Right lobe of liver (tissue), 4 donors: Measurements from ENCODE around the gene LZTR1.

Experiments
- CTCF ChIP-seq, 4 donors: fragments of 200-600 bp in 3 of 4; fragments of 450-650 bp in 1 of 4; IDR thresholded peaks; one replicate each; pipeline versions ENCODE4 v1.5.1 to v1.8.0; 2016 to 2022; ENCODE audit warnings: antibody characterized with exemption in 4 of 4, mild to moderate bottlenecking in 2 of 4
- POLR2A ChIP-seq: fragments of 450-650 bp; IDR thresholded peaks from one replicate; pipeline ENCODE4 v1.6.1; 2017; ENCODE audit warnings: antibody characterized with exemption, mild to moderate bottlenecking
- donor health status: DM: no; HTN: no; CAD: no.
- donor health status: DM: no; HTN: no; CAD: no.
- donor health status: DM: no; HTN: yes; CAD: no.

- TF ChIP-seq CTCF (IDR thresholded peaks at IDR 0.05) (no peak), POLR2A (no peak)
Measured at GRCh38 chr22:21032868-21033688, 51.0 kb downstream of the LZTR1 start.
